Hematopoietic multipotent progenitor cell (in vitro differentiated cells): ENCODE data around the gene PAX6. TPM values are rescaled to one million over a fixed set of nuclear protein-coding genes. Genes with fewer than 3 reads are reported as not detected.

ENCODE experiments used
- DNase-seq, 3 donors: peaks; one replicate each; pipeline ENCODE4 v3.0.0-alpha.2; 2011 to 2015; ENCODE audit warnings: low read depth in 2 of 3, low spot score in 2 of 3
- total RNA-seq: library from RNA; depleted of rRNA; stranded (reverse); fragments of >200 nt; gene quantifications from one replicate; pipeline ENCODE4 v1.2.3, GENCODE V29; 2012

The PAX6 gene
- total RNA-seq, 1 donor = not detected

GRCh38 chr11:31809857-31810778 is 1.0 kb downstream of the PAX6 start:
- DNase-seq = no peak

- DNase-seq = no peak
Measured at GRCh38 chr11:31809541-31809856, 1.6 kb downstream of the PAX6 start.

GRCh38 chr11:31808721-31809540 is 2.2 kb downstream of the PAX6 start:
- no peak for DNase-seq

GRCh38 chr11:31807799-31808667 is 3.1 kb downstream of the PAX6 start:
- DNase-seq = no peak

GRCh38 chr11:31806928-31807798 is 4.0 kb downstream of the PAX6 start:
- DNase-seq = no peak

GRCh38 chr11:31806186-31806927 is 4.8 kb downstream of the PAX6 start:
- no peak for DNase-seq

GRCh38 chr11:31805629-31806185 is 5.4 kb downstream of the PAX6 start:
- no peak for DNase-seq

- no peak for DNase-seq
Measured at GRCh38 chr11:31805037-31805628, 6.0 kb downstream of the PAX6 start.

GRCh38 chr11:31804312-31805036 is 6.6 kb downstream of the PAX6 start:
- no peak for DNase-seq

- peak in 1 of 3 donors; percentile 35 for DNase-seq
Measured at GRCh38 chr11:31803813-31804311, 7.3 kb downstream of the PAX6 start.

GRCh38 chr11:31802990-31803812 is 7.9 kb downstream of the PAX6 start:
- peak in 1 of 3 donors; percentile 32 for DNase-seq

GRCh38 chr11:31802609-31802989 is 8.5 kb downstream of the PAX6 start:
- DNase-seq = no peak

GRCh38 chr11:31802000-31802551 is 9.0 kb downstream of the PAX6 start:
- no peak for DNase-seq

- DNase-seq = no peak
Measured at GRCh38 chr11:31801298-31801702, 9.8 kb downstream of the PAX6 start.

- no peak for DNase-seq
Measured at GRCh38 chr11:31800398-31801265, 10.5 kb downstream of the PAX6 start.
